A549 (cell line): ENCODE results near the gene KIAA2012.

Experiments
- BCL3 ChIP-seq: fragments of >200 bp; sonication (Bioruptor Twin); formaldehyde crosslinking; IDR thresholded peaks from 3 replicates; pipeline ENCODE4 v1.6.1; 2016
- CBX2 ChIP-seq: fragments of 200-600 bp; sonication (generic); IDR thresholded peaks from 2 replicates; pipeline ENCODE4 v1.6.1; 2016; ENCODE audit warnings: low read depth, mild to moderate bottlenecking, borderline replicate concordance
- CEBPB ChIP-seq, 2 experiments: fragments of >200 bp in 1 of 2; sonication (Bioruptor Twin) in 1 of 2; formaldehyde crosslinking in 1 of 2; IDR thresholded peaks; 2 replicates each; pipeline ENCODE4 v1.6.1; 2012 to 2016
- CTCF ChIP-seq: fragments of >200 bp; sonication (Bioruptor Twin); formaldehyde crosslinking; IDR thresholded peaks from 3 replicates; pipeline ENCODE4 v1.5.1; 2016
- HEYL ChIP-seq: fragments of 250-450 bp; sonication (Bioruptor Pico); IDR thresholded peaks from 2 replicates; pipeline ENCODE4 v1.8.0; 2021; ENCODE audit warnings: mild to moderate bottlenecking, moderate library complexity
- JUN ChIP-seq, 2 experiments: fragments of >200 bp; sonication (Bioruptor Twin); formaldehyde crosslinking; IDR thresholded peaks; 2 replicates in 1 of 2; 3 replicates in 1 of 2; pipeline ENCODE4 v1.6.1; 2016 to 2017
- NR3C1 ChIP-seq: fragments of >200 bp; sonication (Bioruptor Twin); formaldehyde crosslinking; IDR thresholded peaks from 3 replicates; pipeline ENCODE4 v1.6.1; 2017
- PBX3 ChIP-seq: IDR thresholded peaks from 2 replicates; pipeline ENCODE4 v1.6.1; 2012
- POLR2A ChIP-seq: IDR thresholded peaks from 2 replicates; pipeline ENCODE4 v1.6.1; 2012; ENCODE audit warnings: mild to moderate bottlenecking, low read length
- RAD21 ChIP-seq, 2 experiments: fragments of >200 bp in 1 of 2; sonication (Bioruptor Twin) in 1 of 2; formaldehyde crosslinking in 1 of 2; IDR thresholded peaks in 1 of 2; conservative IDR thresholded peaks in 1 of 2; 2 replicates in 1 of 2; 3 replicates in 1 of 2; pipeline ENCODE4 v1.6.1; 2012 to 2018; ENCODE audit warnings: inconsistent platforms in 1 of 2
- REST ChIP-seq: fragments of 200-600 bp; sonication (generic); IDR thresholded peaks from 2 replicates; pipeline ENCODE4 v1.6.1; 2016; ENCODE audit warnings: antibody characterized with exemption, mild to moderate bottlenecking, moderate library complexity
- ZC3H11A ChIP-seq: fragments of 450-650 bp; IDR thresholded peaks from 2 replicates; pipeline ENCODE4 v1.6.1; 2014; ENCODE audit warnings: antibody characterized with exemption, mild to moderate bottlenecking

- TF ChIP-seq HEYL (CRISPR knock-in tag) = no peak
- TF ChIP-seq RAD21 (conservative IDR thresholded peaks at IDR 0.05 in 1 of 2, IDR thresholded peaks at IDR 0.05 in 1 of 2) = no peak
- no peak for TF ChIP-seq CTCF
- no peak for TF ChIP-seq PBX3
- TF ChIP-seq BCL3 = no peak
- TF ChIP-seq REST = no peak
- TF ChIP-seq ZC3H11A = no peak
- no peak for TF ChIP-seq CBX2
- TF ChIP-seq CEBPB (IDR thresholded peaks at IDR 0.05) = no peak
- TF ChIP-seq JUN (IDR thresholded peaks at IDR 0.05) = no peak
- no peak for TF ChIP-seq POLR2A
- TF ChIP-seq NR3C1 = no peak
Measured at GRCh38 chr2:202203348-202203747, 130.3 kb downstream of the KIAA2012 start.
